K562 (cell line): Measurements from ENCODE around the gene ATP7B. TPM values are rescaled to one million over a fixed set of nuclear protein-coding genes. Genes with fewer than 3 reads are reported as not detected.

Source experiments
- HDAC6 ChIP-seq: IDR thresholded peaks from 2 replicates; pipeline ENCODE4 v1.6.1; 2012; ENCODE audit warnings: low read depth, mild to moderate bottlenecking, control low read depth, inconsistent platforms, low read length, moderate library complexity
- KLF1 ChIP-seq: fragments of 450-650 bp; IDR thresholded peaks from 2 replicates; pipeline ENCODE4 v1.6.1; 2016; ENCODE audit warnings: missing genetic modification characterization, missing compliant biosample characterization
- MCM3 ChIP-seq: fragments of 450-650 bp; IDR thresholded peaks from 2 replicates; pipeline ENCODE4 v1.6.1; 2016
- NRF1 ChIP-seq, 2 experiments: fragments of 450-650 bp; IDR thresholded peaks in 1 of 2; conservative IDR thresholded peaks in 1 of 2; 2 replicates each; pipeline ENCODE4 v1.6.1; 2014; ENCODE audit warnings: mild to moderate bottlenecking in 2 of 2
- polyA plus RNA-seq, 8 experiments: library from polyadenylated mRNA; depleted of rRNA in 4 of 8; stranded (reverse) in 5 of 8; unstranded in 3 of 8; fragments of >200 nt; fragmentation: Nextera tagmentation in 2 of 8; fragmentation: Illumina TruSeq in 1 of 8; extraction: Ambion mirVana in 2 of 8; extraction: Trizol in 1 of 8; gene quantifications; 2 replicates each; pipeline versions ENCODE4 v1.2.1 to v1.2.3, GENCODE V29; 2011 to 2014; ENCODE audit warnings: inconsistent platforms in 1 of 8, missing spikeins in 1 of 8
- total RNA-seq, 7 experiments: library from RNA; depleted of rRNA in 6 of 7; stranded (reverse); fragments of >200 nt in 6 of 7; fragmentation: Illumina TruSeq in 2 of 7; extraction: Trizol in 2 of 7; gene quantifications; 2 replicates each; pipeline versions ENCODE4 v1.2.1 to v1.2.3, GENCODE V29; 2011 to 2021; ENCODE audit warnings: low replicate concordance in 1 of 7
- TF ChIP-seq, protein P1 (sequence below): fragments of 150-350 bp; IDR thresholded peaks from 2 replicates; pipeline ENCODE4 v1.6.1; 2014; ENCODE audit warnings: low read depth, mild to moderate bottlenecking, low read length, borderline replicate concordance
- TF ChIP-seq, protein P2 (sequence below): sonication (generic); formaldehyde crosslinking; IDR thresholded peaks from 2 replicates; pipeline ENCODE4 v1.8.0; 2022; ENCODE audit warnings: mild to moderate bottlenecking, missing genetic modification reagents

ATP7B gene
- total and polyA plus RNA-seq, 9 of the 15 experiments (the other 6 are each of a cell fraction or from before 2014, with no cell fraction given), result 1.1 to 20.4 (median 8.5) TPM

GRCh38 chr13:52053460-52053859, 42.2 kb upstream of the ATP7B start (continued):
- TF ChIP-seq, protein P1, sequence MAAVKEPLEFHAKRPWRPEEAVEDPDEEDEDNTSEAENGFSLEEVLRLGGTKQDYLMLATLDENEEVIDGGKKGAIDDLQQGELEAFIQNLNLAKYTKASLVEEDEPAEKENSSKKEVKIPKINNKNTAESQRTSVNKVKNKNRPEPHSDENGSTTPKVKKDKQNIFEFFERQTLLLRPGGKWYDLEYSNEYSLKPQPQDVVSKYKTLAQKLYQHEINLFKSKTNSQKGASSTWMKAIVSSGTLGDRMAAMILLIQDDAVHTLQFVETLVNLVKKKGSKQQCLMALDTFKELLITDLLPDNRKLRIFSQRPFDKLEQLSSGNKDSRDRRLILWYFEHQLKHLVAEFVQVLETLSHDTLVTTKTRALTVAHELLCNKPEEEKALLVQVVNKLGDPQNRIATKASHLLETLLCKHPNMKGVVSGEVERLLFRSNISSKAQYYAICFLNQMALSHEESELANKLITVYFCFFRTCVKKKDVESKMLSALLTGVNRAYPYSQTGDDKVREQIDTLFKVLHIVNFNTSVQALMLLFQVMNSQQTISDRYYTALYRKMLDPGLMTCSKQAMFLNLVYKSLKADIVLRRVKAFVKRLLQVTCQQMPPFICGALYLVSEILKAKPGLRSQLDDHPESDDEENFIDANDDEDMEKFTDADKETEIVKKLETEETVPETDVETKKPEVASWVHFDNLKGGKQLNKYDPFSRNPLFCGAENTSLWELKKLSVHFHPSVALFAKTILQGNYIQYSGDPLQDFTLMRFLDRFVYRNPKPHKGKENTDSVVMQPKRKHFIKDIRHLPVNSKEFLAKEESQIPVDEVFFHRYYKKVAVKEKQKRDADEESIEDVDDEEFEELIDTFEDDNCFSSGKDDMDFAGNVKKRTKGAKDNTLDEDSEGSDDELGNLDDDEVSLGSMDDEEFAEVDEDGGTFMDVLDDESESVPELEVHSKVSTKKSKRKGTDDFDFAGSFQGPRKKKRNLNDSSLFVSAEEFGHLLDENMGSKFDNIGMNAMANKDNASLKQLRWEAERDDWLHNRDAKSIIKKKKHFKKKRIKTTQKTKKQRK, result no peak
- TF ChIP-seq NRF1 (conservative IDR thresholded peaks at IDR 0.05 in 1 of 2, IDR thresholded peaks at IDR 0.05 in 1 of 2), result no peak
- no peak for TF ChIP-seq MCM3
- TF ChIP-seq HDAC6, result no peak
- no peak for TF ChIP-seq KLF1 (tag)
- TF ChIP-seq, protein P2, sequence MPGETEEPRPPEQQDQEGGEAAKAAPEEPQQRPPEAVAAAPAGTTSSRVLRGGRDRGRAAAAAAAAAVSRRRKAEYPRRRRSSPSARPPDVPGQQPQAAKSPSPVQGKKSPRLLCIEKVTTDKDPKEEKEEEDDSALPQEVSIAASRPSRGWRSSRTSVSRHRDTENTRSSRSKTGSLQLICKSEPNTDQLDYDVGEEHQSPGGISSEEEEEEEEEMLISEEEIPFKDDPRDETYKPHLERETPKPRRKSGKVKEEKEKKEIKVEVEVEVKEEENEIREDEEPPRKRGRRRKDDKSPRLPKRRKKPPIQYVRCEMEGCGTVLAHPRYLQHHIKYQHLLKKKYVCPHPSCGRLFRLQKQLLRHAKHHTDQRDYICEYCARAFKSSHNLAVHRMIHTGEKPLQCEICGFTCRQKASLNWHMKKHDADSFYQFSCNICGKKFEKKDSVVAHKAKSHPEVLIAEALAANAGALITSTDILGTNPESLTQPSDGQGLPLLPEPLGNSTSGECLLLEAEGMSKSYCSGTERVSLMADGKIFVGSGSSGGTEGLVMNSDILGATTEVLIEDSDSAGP (CRISPR knock-in tag), result no peak
